Measurements from ENCODE around the gene SEC14L1.

Gene SEC14L1

GRCh38 chr17:77128896-77129567 is 11.7 kb upstream of the SEC14L1 start:
- no peak overlapping the region for H3K27ac ChIP-seq
- TF ChIP-seq CTCF (conservative IDR thresholded peaks at IDR 0.05) = no peak
- no peak for TF ChIP-seq ZFX (IDR thresholded peaks at IDR 0.05)

GRCh38 chr17:77129568-77130301 is 11.0 kb upstream of the SEC14L1 start:
- no peak overlapping the region for H3K27ac ChIP-seq
- TF ChIP-seq ZFX (IDR thresholded peaks at IDR 0.05) (no peak), CTCF (conservative IDR thresholded peaks at IDR 0.05) (no peak)

DNA sequence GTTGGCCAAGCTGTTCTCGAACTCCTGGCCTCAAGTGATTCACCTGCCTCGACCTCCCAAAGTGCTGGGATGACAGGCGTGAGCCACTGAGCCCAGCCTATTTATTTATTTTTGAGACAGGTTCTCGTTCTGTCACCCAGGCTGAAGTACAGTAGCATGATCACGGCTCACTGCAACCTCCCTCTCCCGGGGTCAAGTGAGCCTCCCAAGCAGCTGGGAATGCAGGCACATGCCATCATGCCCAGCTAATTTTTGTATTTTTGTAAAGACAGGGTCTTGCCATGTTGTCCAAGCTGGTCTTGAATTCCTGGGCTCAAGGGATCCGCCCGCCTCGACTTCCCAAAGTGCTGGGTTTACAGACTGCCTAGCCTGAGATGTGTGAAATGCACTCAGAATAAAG is 10.2 kb upstream of the SEC14L1 start:
- H3K27ac ChIP-seq = no peak overlapping the region
- no peak for TF ChIP-seq ZFX (IDR thresholded peaks at IDR 0.05)
- no peak for TF ChIP-seq CTCF (conservative IDR thresholded peaks at IDR 0.05)

- TF ChIP-seq CTCF (conservative IDR thresholded peaks at IDR 0.05) (no peak), ZFX (IDR thresholded peaks at IDR 0.05) (no peak)
- H3K27ac ChIP-seq = no peak overlapping the region
These were observed 8.9 kb upstream of the SEC14L1 start for GRCh38 chr17:77131904-77132303.

DNA sequence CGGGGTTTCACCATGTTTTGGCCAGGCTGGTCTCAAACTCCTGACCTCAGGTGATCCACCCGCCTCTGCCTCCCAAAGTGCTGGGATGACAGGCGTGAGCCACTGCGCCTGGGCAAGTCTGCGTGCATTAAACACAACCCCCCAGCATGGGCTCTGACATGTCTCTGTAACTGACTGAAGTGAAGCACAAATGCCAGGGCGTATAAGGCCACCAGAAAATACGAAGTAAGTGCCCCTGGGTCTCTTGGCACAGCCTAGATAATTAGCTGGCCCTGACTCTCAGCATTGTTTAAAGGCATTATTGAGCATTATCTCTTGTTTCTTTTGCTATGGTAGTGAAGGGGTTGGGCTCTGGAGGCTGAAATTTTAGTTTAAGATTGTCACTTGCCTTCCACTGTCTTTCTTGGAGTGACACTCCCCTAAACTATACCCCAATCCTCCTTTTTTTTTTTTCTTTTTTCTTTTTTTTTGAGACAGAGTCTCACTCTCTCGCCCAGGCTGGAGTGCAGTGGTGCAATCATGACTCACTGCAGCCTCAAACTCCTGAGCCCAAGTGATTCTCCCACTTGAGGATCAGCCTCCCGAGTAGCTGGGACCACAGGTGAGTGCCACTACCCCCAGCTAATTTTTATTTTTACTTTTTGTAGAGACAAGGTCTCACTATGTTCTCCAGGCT is 8.2 kb upstream of the SEC14L1 start:
- H3K27ac ChIP-seq = no peak overlapping the region
- TF ChIP-seq ZFX (IDR thresholded peaks at IDR 0.05) (no peak), CTCF (conservative IDR thresholded peaks at IDR 0.05) (no peak)

- TF ChIP-seq ZFX (IDR thresholded peaks at IDR 0.05) (no peak), CTCF (conservative IDR thresholded peaks at IDR 0.05) (no peak)
- no peak overlapping the region for H3K27ac ChIP-seq
These were observed 7.6 kb upstream of the SEC14L1 start for GRCh38 chr17:77133087-77133638.

GRCh38 chr17:77136420-77136767 is 4.4 kb upstream of the SEC14L1 start:
- TF ChIP-seq ZFX (IDR thresholded peaks at IDR 0.05) (no peak), CTCF (conservative IDR thresholded peaks at IDR 0.05) (no peak)
- H3K27ac ChIP-seq = no peak overlapping the region

All from C4-2B (cell line).